ENCODE results near the gene CRYBB2. TPM values are rescaled to one million over a fixed set of nuclear protein-coding genes. Genes with fewer than 3 reads are reported as not detected.
"Not testable (repeated sequence)": the region's sequence is repeated elsewhere in the genome, so short reads cannot be mapped to it uniquely, and the experiment has no call there.

Gene CRYBB2
- total RNA-seq, 4 donors from 2014 or later: 1.5 TPM; not detected in 3

DNA sequence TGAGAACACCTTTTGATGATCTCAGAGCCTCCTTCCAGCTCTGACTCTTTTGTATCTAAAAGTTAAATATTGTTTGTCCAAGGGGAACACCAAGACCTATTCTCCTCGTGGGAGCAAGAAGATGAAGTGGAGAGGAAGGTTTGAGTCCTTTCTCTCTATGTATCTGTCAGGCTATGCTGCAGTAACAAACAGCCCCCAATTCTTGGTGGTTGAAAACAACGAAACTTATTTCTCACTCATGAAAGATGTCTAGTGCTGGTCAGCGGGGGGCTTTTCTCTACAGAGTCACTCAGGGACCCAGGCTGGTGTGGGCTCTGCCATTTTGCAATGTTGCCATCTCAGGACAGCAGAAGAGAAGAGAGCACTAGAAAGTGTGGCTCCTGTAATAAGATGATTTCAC, 6.2 kb upstream of the CRYBB2 start:
- 69 to 82% methylated on average over 3 of the region's 3 CpGs for WGBS, 2 donors
- no peak for DNase-seq (ENCODE audit: low spot score in 2 of 2)
- no peak overlapping the region for H3K4me3 ChIP-seq (ENCODE audit: low read depth, poor library complexity, severe bottlenecking)
- intact Hi-C loops (cut with DNase I; ENCODE audit: low total_unique reads): no loop called here
- TF ChIP-seq, protein P1, sequence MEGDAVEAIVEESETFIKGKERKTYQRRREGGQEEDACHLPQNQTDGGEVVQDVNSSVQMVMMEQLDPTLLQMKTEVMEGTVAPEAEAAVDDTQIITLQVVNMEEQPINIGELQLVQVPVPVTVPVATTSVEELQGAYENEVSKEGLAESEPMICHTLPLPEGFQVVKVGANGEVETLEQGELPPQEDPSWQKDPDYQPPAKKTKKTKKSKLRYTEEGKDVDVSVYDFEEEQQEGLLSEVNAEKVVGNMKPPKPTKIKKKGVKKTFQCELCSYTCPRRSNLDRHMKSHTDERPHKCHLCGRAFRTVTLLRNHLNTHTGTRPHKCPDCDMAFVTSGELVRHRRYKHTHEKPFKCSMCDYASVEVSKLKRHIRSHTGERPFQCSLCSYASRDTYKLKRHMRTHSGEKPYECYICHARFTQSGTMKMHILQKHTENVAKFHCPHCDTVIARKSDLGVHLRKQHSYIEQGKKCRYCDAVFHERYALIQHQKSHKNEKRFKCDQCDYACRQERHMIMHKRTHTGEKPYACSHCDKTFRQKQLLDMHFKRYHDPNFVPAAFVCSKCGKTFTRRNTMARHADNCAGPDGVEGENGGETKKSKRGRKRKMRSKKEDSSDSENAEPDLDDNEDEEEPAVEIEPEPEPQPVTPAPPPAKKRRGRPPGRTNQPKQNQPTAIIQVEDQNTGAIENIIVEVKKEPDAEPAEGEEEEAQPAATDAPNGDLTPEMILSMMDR (IDR thresholded peaks at IDR 0.05): no peak
- TF ChIP-seq POLR2A (IDR thresholded peaks at IDR 0.05): no peak

DNA sequence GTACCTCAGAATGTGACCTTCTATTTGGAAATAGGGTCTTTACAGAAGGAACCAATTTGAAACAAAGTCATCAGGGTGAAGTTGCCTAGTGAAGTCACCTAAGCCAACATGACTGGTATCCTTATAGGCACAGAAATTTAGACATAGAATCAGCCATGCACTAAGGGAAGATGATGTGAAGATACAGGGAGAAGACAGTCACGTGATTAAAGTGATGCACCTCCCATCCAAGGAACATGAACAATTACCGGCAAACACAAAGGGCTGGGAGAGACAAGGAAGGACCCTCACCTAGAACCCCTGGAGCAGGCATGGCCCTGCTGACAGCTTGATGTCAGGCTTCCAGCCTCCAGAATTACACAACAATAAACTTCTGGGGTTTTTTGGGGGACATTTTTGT, 3.2 kb upstream of the CRYBB2 start:
- TF ChIP-seq POLR2A (IDR thresholded peaks at IDR 0.05): no peak
- TF ChIP-seq, protein P1 (IDR thresholded peaks at IDR 0.05): no peak
- intact Hi-C loops (cut with DNase I; ENCODE audit: low total_unique reads): no loop called here
- WGBS, 2 donors: 73 to 79% methylated on average over 2 of the region's 2 CpGs
- H3K4me3 ChIP-seq (ENCODE audit: low read depth, poor library complexity, severe bottlenecking): no peak overlapping the region
- no peak for DNase-seq (ENCODE audit: low spot score in 2 of 2)

DNA sequence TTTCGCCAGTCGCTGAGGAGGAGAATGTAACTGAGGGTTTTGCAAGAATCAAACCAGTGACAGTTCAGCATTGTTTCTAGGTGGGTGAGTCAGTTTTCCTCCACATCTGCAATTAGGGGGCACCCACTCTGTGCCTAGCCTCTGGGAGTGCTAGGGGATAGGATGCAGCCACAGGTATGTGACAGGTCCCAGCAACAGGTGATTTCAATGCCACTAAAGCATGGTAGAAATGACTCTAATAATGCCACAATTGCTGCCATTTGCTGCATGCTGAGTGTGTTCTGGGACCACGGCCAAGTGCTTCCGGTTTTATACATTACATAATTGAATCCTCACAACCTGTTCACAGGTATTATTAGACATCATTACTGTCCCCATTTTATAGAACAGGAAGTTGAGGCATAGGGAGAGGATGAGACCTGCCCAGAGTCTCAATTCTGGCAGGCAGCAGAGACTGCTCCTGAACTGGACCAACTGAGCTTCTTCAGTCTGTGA, 556 bp downstream of the CRYBB2 start:
- no peak for DNase-seq (ENCODE audit: low spot score in 2 of 2)
- intact Hi-C loops (cut with DNase I; ENCODE audit: low total_unique reads): no loop called here
- TF ChIP-seq POLR2A (IDR thresholded peaks at IDR 0.05): no peak
- TF ChIP-seq, protein P1 (IDR thresholded peaks at IDR 0.05): no peak
- 43 to 48% methylated on average over 4 of the region's 4 CpGs for WGBS, 2 donors
- H3K4me3 ChIP-seq (ENCODE audit: low read depth, poor library complexity, severe bottlenecking): no peak overlapping the region

DNA sequence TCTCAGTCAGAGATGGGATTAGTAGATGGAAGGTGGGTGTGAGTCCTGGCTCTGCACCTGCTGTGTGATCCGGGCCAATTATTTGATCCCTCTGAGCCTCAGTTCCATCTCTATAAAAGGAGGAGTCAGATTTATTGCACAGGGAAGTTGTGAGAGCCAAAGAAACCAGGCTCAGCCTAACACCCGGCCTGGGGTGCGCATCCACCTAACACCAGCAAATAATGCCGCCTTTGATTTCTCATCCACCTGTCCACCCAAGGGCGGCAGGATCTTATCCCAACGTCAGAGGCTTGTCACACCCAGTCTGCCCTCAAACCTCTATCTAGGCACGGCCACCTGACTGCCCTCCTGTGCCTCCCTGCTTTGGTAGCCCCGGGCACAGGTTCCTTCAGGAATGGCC, 2.4 kb downstream of the CRYBB2 start:
- TF ChIP-seq, protein P1 (IDR thresholded peaks at IDR 0.05): no peak
- no peak for TF ChIP-seq POLR2A (IDR thresholded peaks at IDR 0.05)
- intact Hi-C loops (cut with DNase I; ENCODE audit: low total_unique reads): no loop called here
- H3K4me3 ChIP-seq (ENCODE audit: low read depth, poor library complexity, severe bottlenecking): no peak overlapping the region
- 66 to 72% methylated on average over 8 of the region's 8 CpGs for WGBS, 2 donors
- DNase-seq (ENCODE audit: low spot score in 2 of 2): no peak

DNA sequence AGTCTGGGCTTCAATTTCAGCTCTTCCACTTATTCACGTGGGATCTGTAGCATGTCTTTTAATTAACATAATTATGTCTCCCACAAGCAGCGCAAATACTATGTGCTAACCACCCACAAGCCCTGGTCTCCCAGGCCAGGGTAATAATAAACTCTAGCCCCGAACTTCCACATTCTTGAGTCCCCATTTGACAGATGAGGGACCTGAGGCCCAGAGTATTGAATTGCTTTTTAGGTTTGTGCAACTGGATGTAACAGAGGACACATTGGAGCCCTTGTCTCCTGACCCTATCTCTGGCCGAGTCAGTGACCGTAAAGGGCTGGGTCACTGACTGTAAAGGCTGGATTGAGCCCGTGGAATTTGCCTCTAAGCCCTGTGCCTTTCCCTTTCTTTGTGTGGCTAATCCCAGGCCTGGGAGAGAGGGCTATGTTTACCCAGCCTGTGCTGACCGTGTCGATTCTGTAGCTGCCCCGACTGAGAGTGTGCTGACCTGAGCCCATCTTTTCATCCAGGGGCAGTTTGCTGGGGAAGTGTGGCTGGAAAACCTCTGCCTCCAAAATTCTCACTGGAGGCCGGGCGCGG, 3.9 kb downstream of the CRYBB2 start:
- no peak overlapping the region for H3K4me3 ChIP-seq (ENCODE audit: low read depth, poor library complexity, severe bottlenecking)
- TF ChIP-seq POLR2A (IDR thresholded peaks at IDR 0.05): no peak
- TF ChIP-seq, protein P1 (IDR thresholded peaks at IDR 0.05): no peak
- no peak for DNase-seq (ENCODE audit: low spot score in 2 of 2)
- 65 to 69% methylated on average over 12 of the region's 12 CpGs for WGBS, 2 donors
- intact Hi-C loops (cut with DNase I; ENCODE audit: low total_unique reads): no loop called here

DNA sequence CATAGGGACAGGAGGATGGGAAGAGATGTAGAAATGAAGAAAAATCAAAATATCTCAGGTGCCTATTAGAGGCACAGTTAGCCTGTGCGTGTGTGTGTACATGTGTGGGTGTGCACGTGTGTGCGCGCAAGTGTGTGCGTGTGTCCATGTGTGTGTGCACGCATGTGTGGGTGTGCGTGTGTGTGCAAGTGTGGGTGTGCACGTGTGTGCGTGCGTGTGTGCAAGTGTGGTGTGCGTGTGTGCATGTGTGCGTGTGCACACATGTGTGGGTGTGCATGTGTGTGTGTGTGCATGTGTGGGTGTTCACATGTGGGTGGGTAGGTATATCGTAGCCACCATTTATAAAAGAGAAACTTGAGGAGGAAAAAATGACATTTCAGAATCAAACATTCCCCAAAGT, 9.4 kb downstream of the CRYBB2 start:
- no peak for DNase-seq (ENCODE audit: low spot score in 2 of 2)
- no peak for TF ChIP-seq POLR2A (IDR thresholded peaks at IDR 0.05)
- TF ChIP-seq, protein P1 (IDR thresholded peaks at IDR 0.05): no peak
- no peak overlapping the region for H3K4me3 ChIP-seq (ENCODE audit: low read depth, poor library complexity, severe bottlenecking)
- WGBS, 2 donors: 76 to 92% methylated on average over 13 of the region's 13 CpGs
- intact Hi-C loops (cut with DNase I; ENCODE audit: low total_unique reads): no loop called here

DNA sequence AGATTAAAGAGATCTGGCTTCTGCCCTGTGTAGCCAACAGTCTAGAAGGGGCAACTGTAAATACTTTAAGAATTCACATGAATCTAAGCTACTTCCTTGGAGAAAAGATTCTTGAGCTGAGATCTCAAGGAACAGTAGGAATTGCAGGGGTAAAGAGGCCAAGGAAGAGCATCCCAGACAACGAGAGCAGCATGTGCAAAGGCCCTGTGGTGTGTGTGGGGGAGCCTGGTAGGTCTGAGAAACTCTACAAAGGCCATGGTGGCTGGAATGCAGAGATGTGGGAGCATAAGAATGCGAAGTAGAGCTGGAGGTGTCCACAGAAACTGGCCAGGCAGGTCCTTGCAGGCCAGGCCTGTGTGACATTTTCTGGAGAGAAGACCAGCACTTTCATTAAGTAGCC, 11.3 kb downstream of the CRYBB2 start:
- intact Hi-C loops (cut with DNase I; ENCODE audit: low total_unique reads); H3K4me3 ChIP-seq (ENCODE audit: low read depth, poor library complexity, severe bottlenecking); DNase-seq (ENCODE audit: low spot score in 2 of 2): not testable (repeated sequence)
- 86 to 88% methylated on average over 2 of the region's 2 CpGs for WGBS, 2 donors

Data from lower leg skin (tissue), 4 donors.